HS-27A (cell line): Measurements from ENCODE around the gene MUC20.

ENCODE experiments used
- DNase-seq: peaks from one replicate; pipeline ENCODE4 v3.0.0-alpha.2; 2012; ENCODE audit warnings: low read depth, missing footprints

The MUC20 gene

DNA sequence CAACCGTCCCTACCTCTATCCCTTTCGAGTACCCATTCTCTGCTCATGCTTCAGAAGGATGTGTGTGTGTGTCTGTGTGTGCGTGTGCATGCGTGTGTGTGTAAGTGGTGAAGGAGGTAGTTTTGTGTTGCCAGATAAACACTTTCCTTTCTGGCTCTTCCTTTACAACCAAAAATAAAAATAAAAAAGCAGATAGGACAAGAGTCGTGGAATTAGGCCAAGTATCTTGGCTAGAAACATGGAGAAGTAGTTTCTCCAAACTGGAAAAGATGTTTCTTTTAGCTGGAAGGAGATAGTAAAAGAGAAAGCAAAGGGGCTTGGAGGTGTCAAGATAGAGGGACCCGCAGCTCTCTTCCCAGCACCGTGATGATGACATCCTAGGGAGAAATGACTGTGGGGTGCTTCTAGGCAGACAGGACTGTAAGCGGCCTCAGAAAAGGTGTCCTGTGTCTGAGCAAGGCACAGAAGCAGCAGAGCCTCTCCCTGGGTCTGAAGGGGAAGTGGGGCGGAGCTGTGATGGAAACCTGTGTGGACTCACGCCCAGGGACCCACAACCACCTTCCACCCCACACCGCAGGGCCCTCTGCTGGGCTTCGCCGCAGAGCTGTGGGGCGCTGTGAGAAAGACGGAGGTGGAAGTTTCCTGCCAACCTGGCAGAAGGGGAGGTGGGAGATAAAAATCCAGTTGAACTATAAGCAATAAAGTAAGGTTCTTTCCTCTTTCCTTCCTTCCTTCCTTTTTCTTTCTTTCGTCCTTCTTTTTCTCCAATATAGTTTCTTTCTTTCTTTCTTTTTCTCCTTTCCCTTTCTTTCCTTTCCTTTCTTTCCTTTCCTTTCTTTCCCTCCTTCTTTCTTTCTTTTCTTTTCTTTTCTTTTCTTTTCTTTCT, 35.3 kb downstream of the MUC20 start:
- DNase-seq: no peak

DNA sequence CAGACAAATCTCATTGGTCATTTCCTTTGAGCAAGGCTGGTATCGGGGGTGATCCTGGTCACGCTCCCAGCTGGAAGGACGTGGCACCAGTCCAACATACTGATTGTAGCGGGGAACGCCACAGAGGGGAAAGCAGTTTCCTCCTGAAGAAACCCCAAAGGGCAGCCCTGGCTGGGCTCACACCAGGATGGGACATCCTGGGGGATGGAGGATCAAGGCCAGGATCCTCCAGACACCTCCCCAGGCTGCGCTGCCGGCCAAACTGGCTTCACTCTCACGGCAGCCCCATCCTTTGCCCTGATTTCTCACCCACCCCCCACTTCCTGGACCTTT, 36.6 kb downstream of the MUC20 start:
- DNase-seq: no peak

DNA sequence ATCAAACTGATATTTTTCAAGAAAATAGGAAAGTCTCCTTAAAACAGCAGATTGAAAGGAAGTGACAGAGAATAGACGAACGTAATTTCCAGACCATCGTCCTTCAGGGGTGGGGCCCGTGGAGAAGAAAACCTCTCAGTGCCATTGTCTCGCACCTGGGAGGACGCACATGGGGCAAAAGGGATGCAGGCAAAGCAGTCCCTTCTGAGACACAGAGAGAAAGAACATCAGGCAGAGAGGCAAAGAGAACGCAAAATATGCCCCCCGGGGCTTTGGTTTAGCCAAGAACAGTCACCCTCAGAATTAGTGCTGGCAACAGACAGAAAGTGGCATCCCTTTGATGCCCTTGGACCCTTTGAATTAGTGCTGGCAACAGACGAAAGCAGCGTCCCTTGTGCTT, 37.0 kb downstream of the MUC20 start:
- DNase-seq: no peak

DNA sequence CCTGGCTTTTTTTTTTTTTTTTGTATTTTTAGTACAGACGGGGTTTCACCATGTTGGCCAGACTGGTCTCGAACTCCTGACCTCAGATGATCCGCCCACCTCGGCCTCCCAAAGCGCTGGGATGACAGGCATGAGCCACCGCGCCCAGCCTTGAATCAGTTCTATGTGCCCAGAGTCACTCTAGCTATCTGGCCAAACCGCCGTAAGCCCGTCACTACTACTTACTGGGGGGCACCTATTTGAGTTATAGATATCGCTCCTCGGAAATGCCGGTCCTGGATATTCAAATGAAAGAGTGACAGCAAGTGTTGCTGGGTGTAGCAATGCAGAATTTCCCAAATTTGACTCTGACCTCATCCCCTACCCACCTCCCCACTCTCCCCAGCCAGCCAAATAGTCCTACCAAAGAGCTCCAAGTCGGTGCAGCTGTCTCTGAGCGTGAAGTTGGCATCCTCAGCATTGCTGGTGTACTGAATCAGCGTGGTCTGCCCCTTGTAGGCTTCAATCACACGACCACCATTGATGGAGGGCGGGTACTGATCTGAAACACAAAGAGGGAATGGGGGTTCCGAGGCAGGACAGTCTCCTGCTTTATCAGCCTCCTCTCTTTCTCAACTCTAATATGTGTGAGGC, 38.1 kb downstream of the MUC20 start:
- no peak for DNase-seq

DNA sequence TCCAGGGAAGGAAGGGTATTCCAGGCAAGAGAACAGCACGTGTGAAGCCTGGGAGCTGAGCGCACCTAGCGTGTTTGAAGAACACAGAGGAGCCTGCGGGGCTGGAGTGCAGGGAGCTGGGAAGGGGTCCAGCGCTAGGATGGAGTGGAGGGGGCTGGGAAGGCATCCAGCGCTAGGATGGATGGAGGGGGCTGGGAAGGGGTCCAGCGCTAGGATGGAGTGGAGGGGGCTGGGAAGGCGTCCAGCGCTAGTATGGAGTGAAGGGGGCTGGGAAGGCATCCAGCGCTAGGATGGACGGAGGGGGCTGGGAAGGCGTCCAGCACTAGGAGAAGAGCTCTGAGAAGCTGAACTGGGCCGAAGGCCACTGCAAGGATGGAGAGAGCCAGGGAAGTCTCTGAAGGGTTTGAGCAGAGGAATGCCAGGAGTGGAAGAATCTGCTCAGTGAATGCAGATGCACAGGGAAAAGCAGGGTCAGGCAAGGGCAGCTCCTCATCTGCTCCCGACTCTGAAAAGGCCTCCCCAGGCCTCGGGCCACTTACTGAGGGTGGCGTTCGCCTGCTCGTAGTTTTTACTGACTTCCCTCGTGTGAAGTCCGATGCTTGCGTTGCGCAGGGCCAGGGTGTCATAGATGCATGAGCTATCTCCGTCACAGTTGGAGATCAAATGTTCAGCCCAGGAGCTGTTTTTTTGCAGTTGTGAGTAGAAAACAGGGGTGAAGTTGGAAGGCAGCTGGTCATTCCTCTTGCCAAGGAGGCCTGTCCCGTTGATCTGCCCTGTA, 39.8 kb downstream of the MUC20 start:
- DNase-seq: no peak

DNA sequence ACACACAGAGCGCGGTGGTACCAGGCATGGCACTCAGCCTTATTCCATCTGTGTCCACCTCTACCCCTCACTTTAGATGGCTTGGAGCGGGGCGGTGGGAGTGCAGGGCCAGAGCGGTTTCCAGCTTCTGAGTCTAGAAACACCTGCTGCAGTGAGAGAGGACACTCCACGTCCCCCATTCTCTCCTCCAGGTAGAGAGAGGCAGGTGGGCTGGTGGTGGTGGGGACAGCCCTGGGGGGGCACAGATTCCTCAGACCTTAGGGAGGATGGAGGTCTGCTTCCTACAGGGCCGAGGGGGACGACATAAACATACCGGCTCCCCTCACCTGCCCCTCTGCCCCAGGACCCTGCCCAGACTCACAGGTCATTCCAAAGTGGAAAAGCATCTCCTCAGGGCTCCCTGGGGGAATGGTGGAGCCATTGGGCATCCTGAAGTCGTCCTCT, 40.4 kb downstream of the MUC20 start:
- DNase-seq: no peak

DNA sequence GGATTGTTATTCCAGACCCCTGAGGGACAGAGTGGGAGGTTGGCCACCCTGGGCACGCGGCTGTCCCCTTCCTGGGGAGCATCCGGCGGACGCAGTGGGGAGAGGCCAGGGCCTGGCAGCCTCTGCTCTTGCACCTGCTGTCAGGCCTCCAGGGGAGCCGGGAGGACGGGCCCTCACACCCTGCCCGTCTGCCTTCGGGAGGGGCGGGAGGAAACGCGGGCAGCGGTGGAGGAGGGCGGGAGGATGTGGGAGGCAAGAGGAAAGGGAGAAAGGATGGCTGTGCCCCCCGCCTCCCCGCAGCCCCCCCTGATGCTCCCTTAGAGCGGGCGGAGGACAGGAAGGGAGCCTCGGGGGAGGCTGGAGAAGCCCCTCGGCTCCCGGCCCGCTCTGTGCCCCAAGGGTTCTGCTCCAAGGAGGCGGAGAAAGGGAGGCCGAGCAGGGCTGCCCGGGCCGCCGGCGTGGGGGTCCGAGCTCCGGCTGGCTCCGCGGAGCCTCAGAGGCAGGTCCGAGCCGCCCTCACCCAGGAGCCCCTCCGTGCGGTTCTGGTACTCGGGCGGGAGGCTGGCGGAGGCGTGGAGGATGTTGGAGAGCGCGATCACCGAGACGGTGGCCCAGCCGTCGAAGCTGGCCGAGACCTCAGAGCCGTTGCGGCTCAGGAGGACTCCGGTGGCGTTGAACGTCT, 40.9 kb downstream of the MUC20 start:
- no peak for DNase-seq

- DNase-seq: no peak
These were observed 41.4 kb downstream of the MUC20 start for GRCh38 chr3:195762249-195762585.

DNA sequence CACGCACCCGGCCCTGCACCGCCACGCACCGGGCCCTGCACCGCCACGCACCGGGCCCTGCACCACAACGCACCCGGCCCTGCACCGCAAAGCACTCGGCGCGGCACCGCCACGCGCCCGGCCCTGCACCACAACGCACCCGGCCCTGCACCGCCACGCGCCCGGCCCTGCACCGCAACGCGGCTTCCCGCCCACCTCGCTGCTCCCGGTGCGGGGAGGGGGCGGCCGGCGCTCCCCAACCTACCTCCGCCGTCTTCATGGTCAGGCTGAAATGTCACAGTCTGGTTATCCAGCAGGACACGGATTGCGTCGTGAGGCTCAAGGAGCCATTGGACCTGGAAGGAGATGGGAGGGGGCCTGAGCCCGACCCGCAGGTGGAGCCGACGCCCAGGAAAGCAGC, 41.8 kb downstream of the MUC20 start:
- DNase-seq: no peak

- no peak for DNase-seq
These were observed 42.5 kb downstream of the MUC20 start for GRCh38 chr3:195763076-195763830.

DNA sequence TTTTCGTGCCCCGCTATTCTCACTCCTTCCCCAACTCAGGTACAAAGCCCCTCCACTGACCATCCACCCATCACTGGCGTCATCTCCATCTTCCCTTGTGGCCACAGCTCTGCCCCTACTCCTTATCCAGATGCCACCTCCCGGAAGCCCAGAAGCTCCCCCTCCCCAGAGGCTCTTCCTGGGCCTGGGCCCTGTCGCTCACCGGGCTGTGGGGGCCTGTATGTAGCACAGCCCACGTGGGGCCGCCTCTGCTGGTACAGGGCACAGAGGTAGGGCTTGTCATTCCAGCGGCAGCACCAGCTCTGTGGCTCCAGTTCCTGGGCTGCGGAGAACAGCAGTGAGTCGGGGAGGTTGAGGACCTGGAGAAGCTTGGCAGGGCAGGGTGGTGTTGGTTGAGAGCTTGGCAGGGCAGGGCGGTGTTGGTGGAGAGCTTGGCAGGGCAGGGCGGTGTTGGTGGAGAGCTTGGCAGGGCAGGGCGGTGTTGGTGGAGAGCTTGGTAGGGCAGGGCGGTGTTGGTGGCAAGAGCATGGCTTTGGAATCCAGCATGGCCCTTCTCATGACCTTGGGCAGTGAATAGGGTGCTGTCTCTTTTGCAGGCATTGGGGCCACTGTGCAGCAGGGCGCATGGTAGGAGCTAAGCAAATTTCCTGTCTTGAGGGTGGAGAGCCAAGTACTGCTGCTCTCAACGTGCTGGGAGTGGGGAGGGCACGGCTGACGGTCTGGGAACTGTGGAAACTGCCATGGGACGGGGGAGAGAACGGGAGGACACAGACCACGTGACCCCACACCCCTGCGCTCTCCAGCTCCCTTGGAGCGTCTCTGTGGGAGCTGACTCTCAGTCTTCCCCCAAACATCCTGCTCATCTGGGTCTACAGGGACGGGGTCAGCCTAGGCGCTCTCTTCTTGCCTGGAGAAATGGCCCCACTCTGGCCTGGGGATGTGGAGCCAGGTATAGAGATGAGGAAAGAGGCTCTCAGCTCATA, 43.4 kb downstream of the MUC20 start:
- DNase-seq: no peak

DNA sequence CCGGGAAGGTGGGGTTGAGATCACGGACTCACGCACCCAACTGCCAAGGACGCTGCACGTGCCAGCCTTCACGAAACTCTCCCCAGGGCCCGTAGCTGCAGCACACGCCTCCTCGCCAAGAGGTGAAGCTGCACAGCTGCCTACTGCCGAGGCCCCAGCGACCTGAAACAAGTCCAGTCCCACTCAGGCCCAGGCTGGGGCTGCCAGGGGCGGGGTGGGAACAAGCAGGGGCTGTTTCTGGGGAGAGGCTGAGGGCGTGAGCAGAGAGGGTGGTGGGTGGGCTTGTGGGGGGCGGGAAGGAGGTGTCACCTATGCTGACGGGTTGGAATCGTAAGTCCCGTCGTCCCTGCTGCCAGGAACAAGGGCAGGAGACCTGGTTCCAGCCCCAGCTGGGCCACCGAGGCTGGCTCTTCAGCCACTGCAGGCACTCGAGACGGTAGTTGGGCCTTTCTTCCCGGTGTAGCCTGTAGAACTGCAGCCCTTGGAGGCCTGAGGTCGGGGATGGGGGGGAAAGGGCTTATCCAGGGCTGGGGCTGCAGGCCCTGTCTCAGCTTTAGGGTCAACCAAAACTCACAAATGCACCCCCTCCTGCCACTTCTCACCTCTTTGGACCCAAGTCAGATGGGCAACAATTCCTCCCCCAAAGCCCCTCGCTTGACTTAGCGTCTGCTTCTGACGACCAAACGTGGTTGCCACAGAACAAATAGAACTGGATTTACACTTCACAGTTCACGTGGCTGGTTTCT, 44.4 kb downstream of the MUC20 start:
- no peak for DNase-seq

GRCh38 chr3:195766671-195767070, 45.9 kb downstream of the MUC20 start:
- no peak for DNase-seq

DNA sequence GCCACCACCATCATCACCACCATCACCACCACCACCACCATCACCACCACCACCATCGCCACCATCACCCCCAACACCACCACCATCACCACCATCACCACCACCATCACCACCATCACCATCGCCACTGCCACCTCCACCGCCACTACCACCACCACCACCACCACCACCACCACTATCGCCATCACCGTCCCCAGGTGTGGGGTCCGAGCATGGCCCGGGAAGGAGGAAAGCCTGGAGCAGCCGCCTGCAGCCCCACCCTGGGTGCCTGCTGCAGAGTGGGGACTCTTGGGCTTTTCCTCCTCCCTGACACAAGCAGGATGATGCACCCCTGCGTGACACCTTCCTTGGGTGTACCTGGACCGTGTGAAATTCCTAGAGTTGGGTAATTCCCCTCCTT, 47.0 kb downstream of the MUC20 start:
- no peak for DNase-seq

DNA sequence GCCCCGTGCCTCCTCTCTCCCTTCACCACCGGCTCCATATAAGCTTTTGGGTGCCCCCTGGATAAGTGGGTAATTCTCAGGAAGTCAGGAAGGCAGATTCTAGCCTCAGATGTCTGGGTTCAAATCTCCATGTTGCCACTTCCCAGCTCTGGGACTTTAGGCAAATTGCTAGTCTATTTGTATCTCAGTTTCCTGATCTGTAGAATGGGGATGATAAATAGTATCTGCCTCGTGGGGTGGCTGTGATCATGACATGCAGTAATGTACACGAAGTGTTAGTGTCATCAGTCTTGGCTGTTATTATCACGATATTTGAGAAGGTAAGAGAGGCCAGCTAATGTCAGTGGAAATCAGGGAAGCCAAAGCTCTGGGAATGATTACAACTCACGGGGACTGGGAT, 47.6 kb downstream of the MUC20 start:
- no peak for DNase-seq

- DNase-seq: no peak
These were observed 48.1 kb downstream of the MUC20 start for GRCh38 chr3:195768831-195769303.

GRCh38 chr3:195769551-195769950, 48.8 kb downstream of the MUC20 start:
- no peak for DNase-seq

- no peak for DNase-seq
These were observed 49.5 kb downstream of the MUC20 start for GRCh38 chr3:195770081-195770840.
